Body of pancreas (tissue), 4 donors: ENCODE data around the gene SLC9A8. TPM values are rescaled to one million over a fixed set of nuclear protein-coding genes. Genes with fewer than 3 reads are reported as not detected.

Experiments
- ATAC-seq: fragments of 150-250 bp; one replicate; pipeline ENCODE4 v1.9.1; 2016
- DNase-seq, 4 donors: peaks; one replicate each; pipeline ENCODE4 v3.0.0-alpha.2; 2019
- H3K27ac ChIP-seq, 4 donors: fragments of 200-600 bp; sonication (generic); 1 replicate in 3 of 4; 2 replicates in 1 of 4; pipeline versions ENCODE4 v1.5.1 to v1.6.1; 2016 to 2019; ENCODE audit warnings: mild to moderate bottlenecking in 1 of 4, mixed read lengths in 1 of 4, moderate library complexity in 1 of 4
- H3K27me3 ChIP-seq, 2 donors: fragments of 200-600 bp; sonication (generic); one replicate each; pipeline ENCODE4 v1.6.0; 2016; ENCODE audit warnings: mild to moderate bottlenecking in 1 of 2
- H3K36me3 ChIP-seq, 2 donors: fragments of 200-600 bp; sonication (generic); replicated peaks in 1 of 2; 2 replicates each; pipeline ENCODE4 v1.5.1; 2016; ENCODE audit warnings: low read depth in 2 of 2; ENCODE audit not compliant: insufficient read depth in 1 of 2
- H3K4me1 ChIP-seq: fragments of 200-600 bp; sonication (generic); one replicate; pipeline ENCODE4 v1.6.0; 2016
- H3K4me3 ChIP-seq, 2 donors: fragments of 200-600 bp; sonication (generic); 1 replicate in 1 of 2; 2 replicates in 1 of 2; pipeline ENCODE4 v1.5.1; 2016 to 2019
- H3K9me3 ChIP-seq, 3 donors: fragments of 200-600 bp; sonication (generic); 1 replicate in 2 of 3; 2 replicates in 1 of 3; pipeline ENCODE4 v1.5.1; 2016
- POLR2A ChIP-seq, 3 donors: fragments of 450-650 bp; IDR thresholded peaks; one replicate each; pipeline ENCODE4 v1.6.1; 2016; ENCODE audit warnings: antibody characterized with exemption in 3 of 3, mild to moderate bottlenecking in 2 of 3
- WGBS, 2 donors: methylation state at CpG; one replicate each; pipeline ENCODE4 v1.1.5; 2017; 5-methylcytosine and 5-hydroxymethylcytosine counted together
- intact Hi-C: fragments of 100-400 bp; cut with DNase I; formaldehyde crosslinking; loops from one replicate; pipeline ENCODE4 v1.15.1; 2023
- total RNA-seq, 2 donors: library from RNA; depleted of rRNA; stranded (reverse); fragments of >200 nt; gene quantifications; one replicate each; pipeline ENCODE4 v1.1.0, GENCODE V29; 2016
- TF ChIP-seq, protein P1 (sequence below), 7 experiments: fragments of 450-650 bp in 4 of 7; fragments of 200-600 bp in 3 of 7; sonication (generic) in 3 of 7; IDR thresholded peaks; one replicate each; pipeline ENCODE4 v1.5.1; 2016 to 2019; ENCODE audit warnings: antibody characterized with exemption in 7 of 7

Gene SLC9A8
- total RNA-seq, 2 donors from 2014 or later: 5.9 to 11.2 TPM

DNA sequence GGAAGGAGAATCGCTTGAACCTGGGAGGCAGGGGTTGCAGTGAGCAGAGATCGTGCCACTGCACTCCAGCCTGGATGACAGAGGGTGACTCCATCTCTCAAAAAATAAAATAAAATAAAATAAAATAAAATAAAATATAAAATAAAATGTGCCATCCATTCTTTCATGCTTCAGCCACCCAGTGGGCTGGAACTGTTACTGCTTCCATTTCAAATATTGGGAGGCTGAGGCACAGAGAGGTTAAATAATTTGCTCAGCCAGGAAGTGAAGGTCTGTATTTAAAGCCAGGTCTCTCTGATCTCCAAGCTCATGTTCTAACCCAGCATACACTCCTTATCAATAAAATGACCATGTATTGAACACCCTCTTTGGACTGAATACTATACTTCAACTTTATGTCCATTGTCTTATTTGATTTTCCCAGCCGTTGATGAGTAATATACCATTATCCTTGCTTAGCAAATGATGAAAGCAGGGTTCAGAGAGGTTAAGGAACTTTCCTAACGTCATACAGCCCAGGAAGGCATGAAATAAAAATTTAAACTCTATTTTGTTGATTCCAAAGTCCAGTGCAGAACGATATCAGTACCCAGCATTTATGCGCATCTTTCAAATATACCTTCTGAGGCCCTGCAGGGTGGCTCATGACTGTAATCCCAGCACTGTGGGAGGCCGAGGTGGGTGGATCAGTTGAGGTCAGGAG, 25.8 kb upstream of the SLC9A8 start:
- Histone ChIP-seq H3K27ac (no peak overlapping the region), H3K27me3 (no peaks in the 10 kb centered on the region), H3K4me1 (no peaks in the 10 kb centered on the region), H3K36me3 (no peaks in the 10 kb centered on the region), H3K9me3 (no peaks in the 10 kb centered on the region), H3K4me3 (no peak overlapping the region)
- TF ChIP-seq, protein P1, sequence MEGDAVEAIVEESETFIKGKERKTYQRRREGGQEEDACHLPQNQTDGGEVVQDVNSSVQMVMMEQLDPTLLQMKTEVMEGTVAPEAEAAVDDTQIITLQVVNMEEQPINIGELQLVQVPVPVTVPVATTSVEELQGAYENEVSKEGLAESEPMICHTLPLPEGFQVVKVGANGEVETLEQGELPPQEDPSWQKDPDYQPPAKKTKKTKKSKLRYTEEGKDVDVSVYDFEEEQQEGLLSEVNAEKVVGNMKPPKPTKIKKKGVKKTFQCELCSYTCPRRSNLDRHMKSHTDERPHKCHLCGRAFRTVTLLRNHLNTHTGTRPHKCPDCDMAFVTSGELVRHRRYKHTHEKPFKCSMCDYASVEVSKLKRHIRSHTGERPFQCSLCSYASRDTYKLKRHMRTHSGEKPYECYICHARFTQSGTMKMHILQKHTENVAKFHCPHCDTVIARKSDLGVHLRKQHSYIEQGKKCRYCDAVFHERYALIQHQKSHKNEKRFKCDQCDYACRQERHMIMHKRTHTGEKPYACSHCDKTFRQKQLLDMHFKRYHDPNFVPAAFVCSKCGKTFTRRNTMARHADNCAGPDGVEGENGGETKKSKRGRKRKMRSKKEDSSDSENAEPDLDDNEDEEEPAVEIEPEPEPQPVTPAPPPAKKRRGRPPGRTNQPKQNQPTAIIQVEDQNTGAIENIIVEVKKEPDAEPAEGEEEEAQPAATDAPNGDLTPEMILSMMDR (IDR thresholded peaks at IDR 0.05): peak in 4 of 7 experiments; percentile 8 to 36 (median 23)
- no peak for TF ChIP-seq POLR2A (IDR thresholded peaks at IDR 0.05)
- 75% methylated on average over 7 of the region's 7 CpGs for WGBS, 2 donors
- intact Hi-C loops: no loop called here
- ATAC-seq (no peak), DNase-seq (no peak)

DNA sequence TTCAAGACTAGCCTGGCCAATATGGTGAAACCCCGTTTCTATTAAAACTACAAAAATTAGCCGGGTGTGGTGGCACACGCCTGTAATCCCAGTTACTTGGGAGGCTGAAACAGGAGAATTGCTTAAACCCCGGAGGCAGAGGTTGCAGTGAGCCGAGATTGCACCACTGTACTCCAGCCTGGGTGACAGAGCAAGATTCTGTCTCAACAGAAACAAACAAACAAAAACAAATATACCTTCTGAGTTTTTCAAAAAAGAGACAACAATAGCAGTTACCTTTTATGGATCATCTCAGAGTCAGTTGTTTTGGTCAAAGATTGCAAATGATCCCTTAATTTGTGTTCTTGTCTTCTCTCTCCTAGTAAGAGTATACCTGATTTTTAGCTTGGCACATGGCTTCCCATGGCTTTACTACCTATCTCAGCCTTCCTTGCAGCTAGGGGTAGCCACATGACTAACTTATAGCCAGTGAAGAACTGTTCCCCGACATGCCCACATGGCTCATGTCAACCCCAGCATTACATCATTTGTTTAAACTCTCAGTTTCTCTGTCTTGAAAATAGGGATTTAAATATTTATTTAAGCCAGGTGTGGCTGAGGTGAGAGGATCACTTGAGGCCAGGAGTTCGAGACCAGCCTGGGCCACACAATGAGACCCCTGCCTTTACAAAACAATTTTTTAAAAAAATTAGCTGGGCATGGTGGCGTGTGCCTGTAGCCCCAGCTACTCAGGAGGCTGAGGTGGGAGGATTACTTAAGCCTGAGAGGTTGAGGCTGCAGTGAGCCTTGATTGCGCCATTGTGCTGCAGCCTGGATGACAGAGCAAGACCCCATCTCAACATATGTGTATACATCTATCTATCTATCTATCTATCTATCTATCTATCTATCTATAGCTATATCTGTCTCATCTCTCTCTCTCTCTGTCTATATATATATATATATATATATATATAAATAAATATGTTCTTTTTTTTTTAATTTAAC, 25.0 kb upstream of the SLC9A8 start:
- 84 to 90% methylated on average over 9 of the region's 9 CpGs for WGBS, 2 donors
- ATAC-seq: no peak
- intact Hi-C loops: no loop called here
- Histone ChIP-seq H3K9me3 (no peaks in the 10 kb centered on the region), H3K36me3 (no peaks in the 10 kb centered on the region), H3K27me3 (no peaks in the 10 kb centered on the region), H3K27ac (no peak overlapping the region), H3K4me3 (no peak overlapping the region), H3K4me1 (no peaks in the 10 kb centered on the region)
- TF ChIP-seq POLR2A (IDR thresholded peaks at IDR 0.05): no peak
- TF ChIP-seq, protein P1 (IDR thresholded peaks at IDR 0.05): no peak
- DNase-seq: no peak

DNA sequence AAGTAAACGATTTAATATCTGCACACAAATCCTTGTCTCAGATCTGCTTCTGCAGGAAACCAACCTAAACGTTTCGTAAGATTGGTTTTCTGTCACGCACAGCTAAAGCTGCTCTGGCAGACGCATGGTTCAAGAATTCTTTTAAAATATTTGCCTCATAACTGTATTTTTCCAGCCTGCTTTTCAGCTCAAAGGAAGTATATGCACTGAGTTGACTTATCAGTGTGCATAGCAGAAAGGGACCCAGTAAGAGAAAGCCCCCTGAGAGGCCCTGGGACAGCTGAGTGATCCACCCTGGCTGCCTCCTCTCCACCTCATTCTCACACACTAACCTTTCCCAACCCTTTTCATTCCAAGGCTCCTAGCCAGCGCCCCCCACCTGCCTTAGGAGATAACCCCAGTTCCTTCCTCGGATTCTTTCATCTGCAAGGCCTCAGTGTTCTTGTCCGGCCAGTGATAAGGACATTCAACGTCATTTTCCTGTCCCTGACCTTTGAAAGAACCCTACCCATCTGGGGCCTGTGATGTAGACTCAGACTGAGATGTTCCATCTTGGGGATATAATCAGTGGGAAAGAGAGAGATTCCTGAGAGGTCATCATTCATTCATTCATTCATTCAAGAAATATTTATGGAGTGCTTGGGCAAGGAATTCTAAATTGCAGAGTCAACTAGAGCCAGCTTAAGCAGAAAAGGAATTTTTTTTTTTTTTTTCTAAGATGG, 22.4 kb upstream of the SLC9A8 start:
- no peaks in the 10 kb centered on the region for H3K9me3 ChIP-seq
- no peaks in the 10 kb centered on the region for H3K27me3 ChIP-seq
- no peaks in the 10 kb centered on the region for H3K4me1 ChIP-seq
- ATAC-seq (no peak), DNase-seq (no peak)
- 38 to 51% methylated on average over 9 of the region's 9 CpGs for WGBS, 2 donors
- no peak overlapping the region for H3K4me3 ChIP-seq
- no peak overlapping the region for H3K27ac ChIP-seq
- TF ChIP-seq, protein P1 (IDR thresholded peaks at IDR 0.05): no peak
- TF ChIP-seq POLR2A (IDR thresholded peaks at IDR 0.05): no peak
- intact Hi-C loops: no loop called here
- no peaks in the 10 kb centered on the region for H3K36me3 ChIP-seq

DNA sequence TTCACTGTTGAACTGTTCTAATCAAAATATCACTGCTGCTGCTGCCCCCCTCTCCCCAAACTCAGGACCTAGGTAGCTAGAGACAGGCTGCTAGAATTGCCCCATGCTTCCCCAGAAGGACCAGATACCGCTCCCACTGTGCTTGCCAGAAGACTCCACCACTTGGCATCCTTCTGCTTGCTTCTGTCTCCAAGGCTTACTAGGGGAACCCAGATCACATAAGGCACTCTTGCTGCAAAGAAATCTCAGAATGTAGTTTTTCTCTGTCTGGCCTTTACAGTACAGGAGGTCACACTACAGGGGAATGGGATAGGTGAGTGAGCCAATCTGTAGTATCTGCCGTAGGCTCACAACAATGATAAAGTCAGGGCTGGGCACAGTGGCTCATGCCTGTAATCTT, 21.5 kb upstream of the SLC9A8 start:
- no peaks in the 10 kb centered on the region for H3K27me3 ChIP-seq
- ATAC-seq (no peak), DNase-seq (no peak)
- no peak overlapping the region for H3K27ac ChIP-seq
- intact Hi-C loops: no loop called here
- H3K4me1 ChIP-seq: no peaks in the 10 kb centered on the region
- WGBS, 2 donors: 45 to 60% methylated on average over 1 to 2 of the region's 2 CpGs
- H3K9me3 ChIP-seq: no peaks in the 10 kb centered on the region
- H3K4me3 ChIP-seq: no peak overlapping the region
- TF ChIP-seq, protein P1 (IDR thresholded peaks at IDR 0.05): no peak
- no peak for TF ChIP-seq POLR2A (IDR thresholded peaks at IDR 0.05)
- no peaks in the 10 kb centered on the region for H3K36me3 ChIP-seq
